ENCODE results near the gene CLRN2. TPM values are rescaled to one million over a fixed set of nuclear protein-coding genes. Genes with fewer than 3 reads are reported as not detected.

Gene CLRN2
- total and polyA plus RNA-seq, 9 of the 15 experiments (the other 6 are each of a cell fraction or from before 2014, with no cell fraction given) = not detected

DNA sequence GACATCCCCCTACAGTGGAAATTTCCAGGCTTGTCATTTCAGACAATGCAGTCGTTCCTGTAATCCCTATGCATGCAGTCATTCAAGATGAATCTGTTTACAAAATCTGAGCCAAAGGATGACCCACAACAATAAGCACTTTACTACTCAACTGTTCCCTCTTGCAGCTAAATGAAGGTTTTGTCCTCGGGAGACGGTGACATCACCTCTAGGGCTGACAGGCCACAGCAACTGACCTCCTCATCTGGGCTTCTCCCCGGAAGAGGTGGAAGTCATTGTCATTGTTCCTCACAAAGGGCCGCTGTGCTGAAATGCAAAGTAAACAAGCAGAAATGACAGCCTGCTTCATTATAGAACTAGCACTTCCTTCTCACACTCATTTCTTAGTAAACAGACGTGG is 29.2 kb downstream of the CLRN2 start:
- FAIRE-seq = peak; percentile 68
- H4K20me1 ChIP-seq (replicated peaks; ENCODE audit: control insufficient read depth, insufficient read depth, low read length) = no peaks in the 10 kb centered on the region
- ChIA-PET POLR2A (interaction anchor here (1.0 kb wide), 1 partner anchor 31 kb away, joined by 3 read pairs; no protein-coding TSS in a partner anchor), CTCF (ENCODE audit: low intra/inter-chr PET ratio) (no interaction called here)
- H3K27me3 ChIP-seq (ENCODE audit: control insufficient read depth in 2 of 2, insufficient read depth in 2 of 2, low read length in 2 of 2) = no peaks in the 10 kb centered on the region; a peak in 1 of 5 replicates
- no peak overlapping the region for H3K4me3 ChIP-seq
- peaks cover 0 to 5% of the 10 kb centered on the region in 2 experiments; a peak in 4 of 5 replicates for H3K4me1 ChIP-seq (replicated peaks in 1 of 2; ENCODE audit: control insufficient read depth in 2 of 2, insufficient read depth in 2 of 2, low read length in 2 of 2)
- H3K4me2 ChIP-seq (ENCODE audit: insufficient read depth, low read length) = peak overlapping the region; percentile 43; the same call in 1 of the 2 replicates
- in situ Hi-C loops (cut with MboI) (loop anchor here (10.0 to 25.0 kb wide), 2 partner anchors 251 to 1043 kb away; no protein-coding TSS in a partner anchor), intact Hi-C loops (cut with micrococcal nuclease) (loop anchor here (10.0 kb wide), 1 partner anchor 481 kb away; the partner anchor contains the start of gene LCORL)
- no peaks in the 10 kb centered on the region for H3K9me1 ChIP-seq (ENCODE audit: control insufficient read depth, insufficient read depth, low read length)
- peak in 1 of 4 experiments; percentile 52 for DNase-seq (ENCODE audit: extremely low read depth in 1 of 4, low spot score in 3 of 4)
- BruUV-seq (replicated peaks) = no TSS peak
- 13% methylated on average over 6 of the region's 6 CpGs for WGBS (ENCODE audit: insufficient coverage, low coverage, missing lambda C conversion rate)
- H3K9ac ChIP-seq (ENCODE audit: insufficient read depth in 1 of 2, low read depth in 2 of 2, low read length in 2 of 2) = no peak overlapping the region
- H3K9me3 ChIP-seq (replicated peaks; ENCODE audit: control insufficient read depth, insufficient read depth, low read depth, low read length) = no peaks in the 10 kb centered on the region; the same call in 1 of the 2 replicates
- H2AFZ ChIP-seq (ENCODE audit: low read depth, low read length) = peak overlapping the region; percentile 20; the same call in 1 of the 2 replicates
- H3K79me2 ChIP-seq (ENCODE audit: control insufficient read depth, insufficient read depth, low read length) = no peaks in the 10 kb centered on the region
- no peaks in the 10 kb centered on the region for H3K36me3 ChIP-seq (ENCODE audit: control insufficient read depth, insufficient read depth, low read length)
- H3K27ac ChIP-seq (ENCODE audit: extremely low read depth, low read depth, low read length) = no peak overlapping the region; the same call in 2 of the 3 replicates
- ATAC-seq = peak; percentile 70
- TF ChIP-seq ATF3 (IDR thresholded peaks at IDR 0.05) (peak; percentile 87), ATF3 (CRISPR knock-in tag; conservative IDR thresholded peaks at IDR 0.05) (no peak), SOX6 (IDR thresholded peaks at IDR 0.05) (peak; percentile 95), U2AF1 (optimal IDR thresholded peaks at IDR 0.05; ENCODE audit: low read depth, low read length) (no peak), PKNOX1 (IDR thresholded peaks at IDR 0.05) (peak; percentile 75), JUN (IDR thresholded peaks at IDR 0.05; ENCODE audit: borderline replicate concordance, low read depth, low read length) (peak; percentile 53; the same call in 1 of the 2 replicates), JUN (CRISPR knock-in tag; IDR thresholded peaks at IDR 0.05; ENCODE audit: borderline replicate concordance) (no peak), FOXA3 (CRISPR knock-in tag; conservative IDR thresholded peaks at IDR 0.05 in 1 of 2, IDR thresholded peaks at IDR 0.05 in 1 of 2) (peak; percentile 86 to 88; a peak in 3 of 4 replicates), ZNF311 (CRISPR knock-in tag; IDR thresholded peaks at IDR 0.05) (no peak), NR4A1 (CRISPR knock-in tag; IDR thresholded peaks at IDR 0.05) (no peak), NR4A1 (tag; IDR thresholded peaks at IDR 0.05) (no peak), CTBP1 (IDR thresholded peaks at IDR 0.05; ENCODE audit: borderline replicate concordance) (peak; percentile 43), GATAD2A (IDR thresholded peaks at IDR 0.05) (no peak), SP2 (IDR thresholded peaks at IDR 0.05; ENCODE audit: extremely low read depth, low read depth, low read length, poor library complexity, severe bottlenecking) (no peak), PRPF4 (IDR thresholded peaks at IDR 0.05; ENCODE audit: insufficient read depth, low read depth, low read length, poor library complexity, severe bottlenecking) (no peak), SPI1 (IDR thresholded peaks at IDR 0.05; ENCODE audit: borderline replicate concordance, low read depth, low read length) (0 out of 2 replicates have a peak, but pooled peaks have one; percentile 30)
- TF ChIP-seq, protein P1, sequence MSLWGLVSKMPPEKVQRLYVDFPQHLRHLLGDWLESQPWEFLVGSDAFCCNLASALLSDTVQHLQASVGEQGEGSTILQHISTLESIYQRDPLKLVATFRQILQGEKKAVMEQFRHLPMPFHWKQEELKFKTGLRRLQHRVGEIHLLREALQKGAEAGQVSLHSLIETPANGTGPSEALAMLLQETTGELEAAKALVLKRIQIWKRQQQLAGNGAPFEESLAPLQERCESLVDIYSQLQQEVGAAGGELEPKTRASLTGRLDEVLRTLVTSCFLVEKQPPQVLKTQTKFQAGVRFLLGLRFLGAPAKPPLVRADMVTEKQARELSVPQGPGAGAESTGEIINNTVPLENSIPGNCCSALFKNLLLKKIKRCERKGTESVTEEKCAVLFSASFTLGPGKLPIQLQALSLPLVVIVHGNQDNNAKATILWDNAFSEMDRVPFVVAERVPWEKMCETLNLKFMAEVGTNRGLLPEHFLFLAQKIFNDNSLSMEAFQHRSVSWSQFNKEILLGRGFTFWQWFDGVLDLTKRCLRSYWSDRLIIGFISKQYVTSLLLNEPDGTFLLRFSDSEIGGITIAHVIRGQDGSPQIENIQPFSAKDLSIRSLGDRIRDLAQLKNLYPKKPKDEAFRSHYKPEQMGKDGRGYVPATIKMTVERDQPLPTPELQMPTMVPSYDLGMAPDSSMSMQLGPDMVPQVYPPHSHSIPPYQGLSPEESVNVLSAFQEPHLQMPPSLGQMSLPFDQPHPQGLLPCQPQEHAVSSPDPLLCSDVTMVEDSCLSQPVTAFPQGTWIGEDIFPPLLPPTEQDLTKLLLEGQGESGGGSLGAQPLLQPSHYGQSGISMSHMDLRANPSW (CRISPR knock-in tag; IDR thresholded peaks at IDR 0.05) = no peak

All from K562 (cell line).